Spleen (tissue), 11 donors: ENCODE results near the gene XPOT. TPM values are rescaled to one million over a fixed set of nuclear protein-coding genes. Genes with fewer than 3 reads are reported as not detected.

Experiments
- DNase-seq: peaks from one replicate; pipeline ENCODE4 v3.0.0-alpha.2; 2020
- H3K27ac ChIP-seq, 8 donors: fragments of 200-600 bp; sonication (generic) in 7 of 8; 1 replicate in 4 of 8; 2 replicates in 4 of 8; pipeline versions ENCODE4 v1.5.0 to v1.8.0; 2016 to 2021; ENCODE audit warnings: inconsistent platforms in 4 of 8, mild to moderate bottlenecking in 4 of 8, moderate library complexity in 1 of 8
- H3K27me3 ChIP-seq, 7 donors: fragments of 200-600 bp; sonication (generic) in 6 of 7; replicated peaks in 1 of 7; 1 replicate in 4 of 7; 2 replicates in 3 of 7; pipeline versions ENCODE4 v1.5.0 to v1.8.0; 2016 to 2021; ENCODE audit warnings: inconsistent platforms in 3 of 7, mild to moderate bottlenecking in 1 of 7
- H3K36me3 ChIP-seq, 6 donors: fragments of 200-600 bp; sonication (generic) in 5 of 6; 1 replicate in 4 of 6; 2 replicates in 2 of 6; pipeline versions ENCODE4 v1.5.0 to v1.8.0; 2016 to 2021; ENCODE audit warnings: inconsistent platforms in 2 of 6
- H3K4me1 ChIP-seq, 6 donors: fragments of 200-600 bp; sonication (generic) in 5 of 6; 1 replicate in 3 of 6; 2 replicates in 3 of 6; pipeline versions ENCODE4 v1.5.0 to v1.8.0; 2016 to 2021; ENCODE audit warnings: inconsistent platforms in 3 of 6
- H3K4me3 ChIP-seq, 8 donors: fragments of 200-600 bp; sonication (generic) in 7 of 8; 1 replicate in 4 of 8; 2 replicates in 4 of 8; pipeline versions ENCODE4 v1.5.0 to v1.8.0; 2016 to 2021; ENCODE audit warnings: inconsistent platforms in 4 of 8, mild to moderate bottlenecking in 4 of 8, moderate library complexity in 2 of 8
- H3K9me3 ChIP-seq, 8 donors: fragments of 200-600 bp; sonication (generic) in 7 of 8; 1 replicate in 4 of 8; 2 replicates in 4 of 8; pipeline versions ENCODE4 v1.5.0 to v1.8.0; 2016 to 2021; ENCODE audit warnings: inconsistent platforms in 4 of 8
- POLR2A ChIP-seq, 3 donors: fragments of 450-650 bp; IDR thresholded peaks; one replicate each; pipeline ENCODE4 v1.5.1; 2017; ENCODE audit warnings: antibody characterized with exemption in 3 of 3, mild to moderate bottlenecking in 1 of 3
- POLR2AphosphoS5 ChIP-seq, 3 donors: sonication (generic); formaldehyde crosslinking; IDR thresholded peaks; one replicate each; pipeline ENCODE4 v1.5.1; 2017; ENCODE audit warnings: antibody characterized with exemption in 3 of 3
- WGBS, 5 donors: extraction: QIAGEN DNeasy Blood & Tissue Kit in 3 of 5; methylation state at CpG; one replicate each; pipeline versions ENCODE4 v1.1.5 to v1.1.7; 2013 to 2018; 5-methylcytosine and 5-hydroxymethylcytosine counted together
- intact Hi-C: fragments of 100-400 bp; cut with DNase I; formaldehyde crosslinking; loops from one replicate; pipeline ENCODE4 v1.15.0; 2023; ENCODE audit warnings: low total_unique reads
- polyA plus RNA-seq, 3 donors: library from polyadenylated mRNA; stranded (reverse); fragments of 200-250 nt; gene quantifications; one replicate each; pipeline ENCODE4 v1.2.1, GENCODE V29; 2013
- total RNA-seq, 7 donors: library from RNA; depleted of rRNA in 3 of 7; stranded (reverse); fragments of >200 nt in 3 of 7; fragmentation: NEBNext Ultra II Directional in 4 of 7; extraction: Animal tissue kit (Norgen Biotek cat#: 25700) in 4 of 7; gene quantifications; one replicate each; pipeline versions ENCODE4 v1.1.0 to v1.2.1, GENCODE V29; 2016 to 2021
- TF ChIP-seq, protein P1 (sequence below), 11 experiments: fragments of 200-600 bp in 7 of 11; fragments of 450-650 bp in 4 of 11; sonication (generic) in 4 of 11; IDR thresholded peaks in 8 of 11; conservative IDR thresholded peaks in 3 of 11; 1 replicate in 7 of 11; 2 replicates in 4 of 11; pipeline versions ENCODE4 v1.4.0 to v1.8.0; 2016 to 2021; ENCODE audit warnings: antibody characterized with exemption in 11 of 11, inconsistent platforms in 4 of 11, mild to moderate bottlenecking in 1 of 11
- donor health status: healthy with polysubstance abuse.
- donor health status: DM: no; HTN: no; CAD: no; lungs with moderate emphysema.
- donor health status: DM: no; HTN: no; CAD: no.
- donor health status: Bipolar disorder and iron deficiency.
- donor health status: healthy.
- donor health status: DM: no; HTN: no; CAD: no.
- donor health status: DM: yes; HTN: yes; CAD: no.

The XPOT gene
- total and polyA plus RNA-seq, 10 donors = 11.1 to 50.3 (median 43.1) TPM

DNA sequence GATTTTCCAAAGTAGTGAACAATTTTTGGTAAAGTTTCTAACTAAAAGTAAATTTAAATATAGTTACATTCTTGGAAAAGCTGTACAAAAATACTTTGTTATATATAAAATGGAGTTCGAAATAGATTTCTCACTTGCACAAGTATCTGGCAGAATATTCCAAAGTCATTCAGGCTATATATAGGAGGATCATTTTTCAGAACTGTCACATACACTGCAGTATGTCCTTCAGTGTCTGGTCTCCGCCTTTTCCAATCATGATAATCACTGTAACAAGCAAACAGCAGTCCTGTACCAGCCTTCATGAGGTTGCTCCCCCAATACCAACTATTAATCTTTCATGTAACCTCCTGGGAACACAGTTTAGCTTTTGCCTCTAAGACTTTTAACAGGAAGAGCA is 66.3 kb downstream of the XPOT start:
- Histone ChIP-seq H3K4me1 (peaks cover 0 to 7% (median 2%) of the 10 kb centered on the region in 6 donors), H3K9me3 (peaks cover 0 to 8% (median 5%) of the 10 kb centered on the region in 8 donors), H3K27me3 (no peaks in the 10 kb centered on the region), H3K36me3 (peaks cover 6 to 100% (median 57%) of the 10 kb centered on the region in 6 donors), H3K4me3 (no peak overlapping the region), H3K27ac (no peak overlapping the region)
- 80 to 93% (median 84%) methylated on average over 2 of the region's 2 CpGs for WGBS, 5 donors
- intact Hi-C loops = no loop called here
- DNase-seq = no peak
- TF ChIP-seq, protein P1, sequence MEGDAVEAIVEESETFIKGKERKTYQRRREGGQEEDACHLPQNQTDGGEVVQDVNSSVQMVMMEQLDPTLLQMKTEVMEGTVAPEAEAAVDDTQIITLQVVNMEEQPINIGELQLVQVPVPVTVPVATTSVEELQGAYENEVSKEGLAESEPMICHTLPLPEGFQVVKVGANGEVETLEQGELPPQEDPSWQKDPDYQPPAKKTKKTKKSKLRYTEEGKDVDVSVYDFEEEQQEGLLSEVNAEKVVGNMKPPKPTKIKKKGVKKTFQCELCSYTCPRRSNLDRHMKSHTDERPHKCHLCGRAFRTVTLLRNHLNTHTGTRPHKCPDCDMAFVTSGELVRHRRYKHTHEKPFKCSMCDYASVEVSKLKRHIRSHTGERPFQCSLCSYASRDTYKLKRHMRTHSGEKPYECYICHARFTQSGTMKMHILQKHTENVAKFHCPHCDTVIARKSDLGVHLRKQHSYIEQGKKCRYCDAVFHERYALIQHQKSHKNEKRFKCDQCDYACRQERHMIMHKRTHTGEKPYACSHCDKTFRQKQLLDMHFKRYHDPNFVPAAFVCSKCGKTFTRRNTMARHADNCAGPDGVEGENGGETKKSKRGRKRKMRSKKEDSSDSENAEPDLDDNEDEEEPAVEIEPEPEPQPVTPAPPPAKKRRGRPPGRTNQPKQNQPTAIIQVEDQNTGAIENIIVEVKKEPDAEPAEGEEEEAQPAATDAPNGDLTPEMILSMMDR (IDR thresholded peaks at IDR 0.05 in 8 of 11, conservative IDR thresholded peaks at IDR 0.05 in 3 of 11) = no peak
- TF ChIP-seq POLR2AphosphoS5 (IDR thresholded peaks at IDR 0.05) = no peak
- TF ChIP-seq POLR2A (IDR thresholded peaks at IDR 0.05) = no peak

DNA sequence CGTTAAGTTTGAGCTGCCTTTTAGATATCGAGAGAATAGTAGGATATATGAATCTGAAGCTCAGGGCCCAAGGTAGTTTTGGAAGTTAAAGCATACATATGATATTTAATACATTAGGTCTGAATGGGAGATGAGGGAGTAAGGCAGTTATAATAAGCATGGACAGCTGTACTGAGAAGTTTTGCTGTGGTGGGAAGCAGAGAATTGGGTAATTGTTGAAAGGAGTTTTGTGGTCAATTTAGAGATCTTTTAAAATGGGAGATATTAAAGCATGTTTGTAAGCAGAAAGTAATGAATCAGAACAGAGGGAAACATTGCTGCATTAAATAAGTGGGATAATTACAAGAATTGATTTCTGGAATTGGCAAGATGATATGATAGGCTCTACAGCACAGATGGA is 69.0 kb downstream of the XPOT start:
- TF ChIP-seq, protein P1 (IDR thresholded peaks at IDR 0.05 in 8 of 11, conservative IDR thresholded peaks at IDR 0.05 in 3 of 11) = no peak
- no peak for TF ChIP-seq POLR2AphosphoS5 (IDR thresholded peaks at IDR 0.05)
- no peak for TF ChIP-seq POLR2A (IDR thresholded peaks at IDR 0.05)
- DNase-seq = no peak
- Histone ChIP-seq H3K4me3 (no peak overlapping the region), H3K27me3 (no peaks in the 10 kb centered on the region), H3K36me3 (peaks cover 2 to 100% (median 59%) of the 10 kb centered on the region in 6 donors), H3K4me1 (peaks cover 0 to 7% (median 2%) of the 10 kb centered on the region in 6 donors), H3K9me3 (peaks cover 0 to 24% (median 21%) of the 10 kb centered on the region in 8 donors), H3K27ac (no peak overlapping the region)
- intact Hi-C loops = no loop called here
- WGBS, 5 donors = 92 to 97% (median 94%) methylated on average over 2 of the region's 2 CpGs

DNA sequence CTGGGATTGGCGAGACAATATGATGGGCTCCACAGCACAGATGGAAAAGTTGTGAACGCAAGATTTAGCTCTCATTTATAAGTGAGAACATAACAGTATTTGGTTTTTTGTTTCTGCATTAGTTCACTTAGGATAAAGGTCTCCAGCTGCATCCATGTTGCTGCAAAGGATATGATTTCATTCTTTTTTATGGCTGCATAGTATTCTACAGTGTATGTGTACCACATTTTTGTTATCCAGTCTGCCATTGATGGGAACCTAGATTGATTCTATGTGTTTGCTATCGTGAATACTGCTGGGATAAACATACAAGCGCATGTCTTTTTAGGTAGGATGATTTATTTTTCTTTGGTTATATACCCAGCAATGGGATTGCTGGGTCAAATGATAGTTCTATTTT is 71.3 kb downstream of the XPOT start:
- no peak overlapping the region for H3K27ac ChIP-seq
- no peak overlapping the region for H3K4me3 ChIP-seq
- no peaks in the 10 kb centered on the region for H3K27me3 ChIP-seq
- TF ChIP-seq, protein P1 (IDR thresholded peaks at IDR 0.05 in 8 of 11, conservative IDR thresholded peaks at IDR 0.05 in 3 of 11) = no peak
- TF ChIP-seq POLR2A (IDR thresholded peaks at IDR 0.05) = no peak
- TF ChIP-seq POLR2AphosphoS5 (IDR thresholded peaks at IDR 0.05) = no peak
- 96 to 99% (median 98%) methylated on average over 4 of the region's 4 CpGs for WGBS, 5 donors
- peaks cover 0 to 24% (median 21%) of the 10 kb centered on the region in 8 donors for H3K9me3 ChIP-seq
- no peak for DNase-seq
- peaks cover 2 to 100% (median 54%) of the 10 kb centered on the region in 6 donors for H3K36me3 ChIP-seq
- intact Hi-C loops = no loop called here
- peaks cover 0 to 9% (median 0%) of the 10 kb centered on the region in 6 donors for H3K4me1 ChIP-seq

DNA sequence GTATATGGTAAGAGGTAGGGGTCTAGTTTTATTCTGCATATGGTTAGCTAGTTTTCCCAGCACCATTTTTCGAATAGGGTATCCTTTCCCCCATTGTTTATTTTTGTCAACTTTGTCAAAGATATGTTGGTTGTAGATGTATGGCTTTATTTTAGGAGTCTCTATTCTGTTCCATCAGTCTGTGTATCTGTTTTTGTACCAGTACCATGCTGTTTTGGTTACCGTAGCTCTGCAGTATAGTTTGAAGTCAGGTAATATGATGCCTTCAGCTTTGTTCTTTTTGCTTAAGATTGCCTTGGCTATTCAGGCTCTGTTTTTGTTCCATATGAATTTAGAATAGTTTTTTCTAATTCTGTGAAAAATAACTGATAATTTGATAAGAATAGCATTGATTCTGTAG is 72.7 kb downstream of the XPOT start:
- H3K27ac ChIP-seq = no peak overlapping the region
- no peaks in the 10 kb centered on the region for H3K27me3 ChIP-seq
- WGBS, 5 donors = 96 to 100% (median 98%) methylated on average over 2 of the region's 2 CpGs
- DNase-seq = no peak
- no peak overlapping the region for H3K4me3 ChIP-seq
- TF ChIP-seq POLR2A (IDR thresholded peaks at IDR 0.05) = no peak
- TF ChIP-seq, protein P1 (IDR thresholded peaks at IDR 0.05 in 8 of 11, conservative IDR thresholded peaks at IDR 0.05 in 3 of 11) = no peak
- TF ChIP-seq POLR2AphosphoS5 (IDR thresholded peaks at IDR 0.05) = no peak
- intact Hi-C loops = no loop called here
- peaks cover 0 to 24% (median 21%) of the 10 kb centered on the region in 8 donors for H3K9me3 ChIP-seq
- H3K4me1 ChIP-seq = peaks cover 0 to 9% (median 0%) of the 10 kb centered on the region in 6 donors
- peaks cover 2 to 100% (median 57%) of the 10 kb centered on the region in 6 donors for H3K36me3 ChIP-seq
